ENCODE data around the gene CACNA2D1. TPM values are rescaled to one million over a fixed set of nuclear protein-coding genes. Genes with fewer than 3 reads are reported as not detected.

The CACNA2D1 gene
- total RNA-seq, 1 experiment from 2014 or later, result 0.27 TPM

DNA sequence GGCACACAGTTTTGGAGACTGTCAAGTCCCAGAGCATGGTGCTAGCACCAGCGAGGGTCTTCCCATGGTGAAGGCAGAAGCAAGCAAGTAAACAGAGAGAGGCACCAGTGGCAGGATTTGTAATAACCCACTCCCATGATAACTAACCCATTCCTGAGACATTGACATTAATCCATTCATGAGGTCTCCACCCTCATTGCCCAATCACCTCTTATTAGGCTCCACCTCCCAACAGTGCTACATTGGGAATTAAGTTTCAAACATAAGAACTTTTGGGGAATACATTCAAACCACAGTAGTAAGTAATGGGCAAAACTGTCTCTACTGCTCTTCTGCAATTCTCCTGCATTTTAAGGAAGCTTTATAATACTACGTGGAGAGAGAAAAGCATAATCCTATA lies 193.6 kb downstream of the CACNA2D1 start:
- Histone ChIP-seq H3K4me1 (ENCODE audit: control insufficient read depth in 1 of 2, insufficient read depth in 2 of 2, low read length in 2 of 2) (no peaks in the 10 kb centered on the region), H3K27me3 (ENCODE audit: insufficient read depth, low read length) (no peaks in the 10 kb centered on the region), H3K9me3 (ENCODE audit: control insufficient read depth in 1 of 2, insufficient read depth in 1 of 2, low read depth in 1 of 2, low read length in 2 of 2) (no peaks in the 10 kb centered on the region), H3K9ac (ENCODE audit: low read length) (no peak overlapping the region), H3K4me3 (replicated peaks in 1 of 2; ENCODE audit: low read depth in 1 of 2, low read length in 2 of 2) (no peak overlapping the region), H3K27ac (ENCODE audit: low read depth, low read length) (no peak overlapping the region), H3K9me2 (ENCODE audit: insufficient read depth) (no peaks in the 10 kb centered on the region), H4K20me1 (ENCODE audit: insufficient read depth) (no peaks in the 10 kb centered on the region), H2AFZ (ENCODE audit: low read depth, low read length, poor library complexity, severe bottlenecking) (no peak overlapping the region), H3K4me2 (ENCODE audit: low read length) (no peak overlapping the region), H3K36me3 (ENCODE audit: control insufficient read depth in 1 of 2, insufficient read depth in 2 of 2, low read length in 2 of 2) (no peaks in the 10 kb centered on the region), H3K79me2 (ENCODE audit: insufficient read depth, low read length) (no peaks in the 10 kb centered on the region)
- ChIA-PET RAD21 (ENCODE audit: low non-redundant PET in 1 of 2, low total read pairs in 2 of 2, uncharacterized antibody in 2 of 2, unreplicated experiment in 2 of 2) (no interaction called here), POLR2A (no interaction called here), CTCF (no interaction called here)
- ATAC-seq (no peak), DNase-seq (ENCODE audit: low read depth, low spot score) (no peak)
- no peak for TF ChIP-seq ZNF274 (IDR thresholded peaks at IDR 0.05; ENCODE audit: low read depth, low read length)
- no peak for TF ChIP-seq CBX3 (IDR thresholded peaks at IDR 0.05; ENCODE audit: low read depth)
- TF ChIP-seq SP1 (IDR thresholded peaks at IDR 0.05; ENCODE audit: low read depth), result no peak
- TF ChIP-seq TCF7L2 (IDR thresholded peaks at IDR 0.05; ENCODE audit: borderline replicate concordance, extremely low read depth, insufficient read depth, insufficient read length), result no peak
- intact Hi-C loops (cut with micrococcal nuclease), result no loop called here
- no TSS peak for BruUV-seq (replicated peaks)

GRCh38 chr7:82247814-82248433 lies 195.7 kb downstream of the CACNA2D1 start:
- Histone ChIP-seq H3K9ac (ENCODE audit: low read length) (no peak overlapping the region), H4K20me1 (ENCODE audit: insufficient read depth) (no peaks in the 10 kb centered on the region), H3K9me2 (ENCODE audit: insufficient read depth) (no peaks in the 10 kb centered on the region), H3K36me3 (ENCODE audit: control insufficient read depth in 1 of 2, insufficient read depth in 2 of 2, low read length in 2 of 2) (no peaks in the 10 kb centered on the region), H2AFZ (ENCODE audit: low read depth, low read length, poor library complexity, severe bottlenecking) (peak overlapping the region; percentile 29), H3K9me3 (ENCODE audit: control insufficient read depth in 1 of 2, insufficient read depth in 1 of 2, low read depth in 1 of 2, low read length in 2 of 2) (no peaks in the 10 kb centered on the region), H3K27ac (ENCODE audit: low read depth, low read length) (no peak overlapping the region), H3K4me2 (ENCODE audit: low read length) (no peak overlapping the region), H3K4me1 (ENCODE audit: control insufficient read depth in 1 of 2, insufficient read depth in 2 of 2, low read length in 2 of 2) (no peaks in the 10 kb centered on the region), H3K27me3 (ENCODE audit: insufficient read depth, low read length) (no peaks in the 10 kb centered on the region), H3K79me2 (ENCODE audit: insufficient read depth, low read length) (no peaks in the 10 kb centered on the region), H3K4me3 (replicated peaks in 1 of 2; ENCODE audit: low read depth in 1 of 2, low read length in 2 of 2) (no peak overlapping the region)
- POLR2A ChIA-PET, result no interaction called here
- intact Hi-C loops (cut with micrococcal nuclease), result no loop called here
- ATAC-seq (peak; percentile 78), DNase-seq (ENCODE audit: low read depth, low spot score) (peak; percentile 8)
- BruUV-seq (replicated peaks), result no TSS peak
- CTCF ChIA-PET, result interaction anchor here (1.3 kb wide), 1 partner anchor 13 kb away, joined by 3 read pairs; no protein-coding TSS in a partner anchor
- RAD21 ChIA-PET (ENCODE audit: low non-redundant PET in 1 of 2, low total read pairs in 2 of 2, uncharacterized antibody in 2 of 2, unreplicated experiment in 2 of 2), result no interaction called here
- TF ChIP-seq SP1 (IDR thresholded peaks at IDR 0.05; ENCODE audit: low read depth), result no peak
- no peak for TF ChIP-seq POLR2A (IDR thresholded peaks at IDR 0.05; ENCODE audit: borderline replicate concordance, extremely low read depth, insufficient read depth, insufficient read length)
- TF ChIP-seq SRF (IDR thresholded peaks at IDR 0.05; ENCODE audit: low read depth), result no peak
- TF ChIP-seq ZBTB33 (IDR thresholded peaks at IDR 0.05; ENCODE audit: extremely low read depth, insufficient replicate concordance, low read length), result no peak
- TF ChIP-seq CTCF (IDR thresholded peaks at IDR 0.05 in 2 of 3, conservative IDR thresholded peaks at IDR 0.05 in 1 of 3; ENCODE audit: borderline replicate concordance in 1 of 3, insufficient read depth in 1 of 3, low read depth in 2 of 3, low read length in 2 of 3), result peak; percentile 17 to 74 (median 66); a peak in 4 of 6 replicates
- TF ChIP-seq CBX3 (IDR thresholded peaks at IDR 0.05; ENCODE audit: low read depth), result 0 out of 2 replicates have a peak, but pooled peaks have one; percentile 15
- no peak for TF ChIP-seq POLR2AphosphoS5 (IDR thresholded peaks at IDR 0.05; ENCODE audit: low read depth, low read length)
- TF ChIP-seq JUND (IDR thresholded peaks at IDR 0.05), result no peak
- TF ChIP-seq SIN3A (IDR thresholded peaks at IDR 0.05; ENCODE audit: low read depth), result no peak
- TF ChIP-seq RAD21 (IDR thresholded peaks at IDR 0.05; ENCODE audit: low read depth), result peak; percentile 23

All from HCT116 (cell line).